NCI-H1436 treated with DMSO at 0.1 percent for 48 hours (cell line): ENCODE data around the gene SIK3.

ENCODE experiments used
- DNase-seq: peaks from one replicate; lab custom pipeline; 2025; lab: John Stamatoyannopoulos, UW

The SIK3 gene

GRCh38 chr11:117009905-117010605, 88.2 kb downstream of the SIK3 start:
- DNase-seq = no peak

- DNase-seq = no peak
Observed at GRCh38 chr11:117005758-117006157, 92.5 kb downstream of the SIK3 start.

GRCh38 chr11:117002639-117003299, 95.5 kb downstream of the SIK3 start:
- DNase-seq = no peak

GRCh38 chr11:117000014-117000737, 98.1 kb downstream of the SIK3 start:
- DNase-seq = no peak

- DNase-seq = no peak
Observed at GRCh38 chr11:116997071-116997470, 101.2 kb downstream of the SIK3 start.

GRCh38 chr11:116994195-116994594, 104.0 kb downstream of the SIK3 start:
- no peak for DNase-seq

- no peak for DNase-seq
Observed at GRCh38 chr11:116993599-116993998, 104.6 kb downstream of the SIK3 start.

- DNase-seq = no peak
Observed at GRCh38 chr11:116991491-116991890, 106.7 kb downstream of the SIK3 start.

GRCh38 chr11:116990811-116991210, 107.4 kb downstream of the SIK3 start:
- no peak for DNase-seq

- DNase-seq = no peak
Observed at GRCh38 chr11:116990061-116990473, 108.2 kb downstream of the SIK3 start.

GRCh38 chr11:116989184-116989583, 109.0 kb downstream of the SIK3 start:
- DNase-seq = no peak

- no peak for DNase-seq
Observed at GRCh38 chr11:116986521-116987105, 111.6 kb downstream of the SIK3 start.

GRCh38 chr11:116984589-116984988, 113.6 kb downstream of the SIK3 start:
- no peak for DNase-seq

GRCh38 chr11:116984186-116984585, 114.0 kb downstream of the SIK3 start:
- DNase-seq = no peak

GRCh38 chr11:116981266-116981885, 116.9 kb downstream of the SIK3 start:
- no peak for DNase-seq

GRCh38 chr11:116980136-116980793, 118.0 kb downstream of the SIK3 start:
- DNase-seq = no peak

- DNase-seq = no peak
Observed at GRCh38 chr11:116976941-116977570, 121.2 kb downstream of the SIK3 start.

- no peak for DNase-seq
Observed at GRCh38 chr11:116975661-116976060, 122.6 kb downstream of the SIK3 start.

- no peak for DNase-seq
Observed at GRCh38 chr11:116973270-116973669, 125.0 kb downstream of the SIK3 start.

- DNase-seq = no peak
Observed at GRCh38 chr11:116972691-116973090, 125.5 kb downstream of the SIK3 start.
